ENCODE measurements around the gene WNT4. TPM values are rescaled to one million over a fixed set of nuclear protein-coding genes. Genes with fewer than 3 reads are reported as not detected.

The WNT4 gene
- total and polyA plus RNA-seq, 9 of the 15 experiments (the other 6 are each of a cell fraction or from before 2014, with no cell fraction given) = 0.01 TPM; not detected in 8

DNA sequence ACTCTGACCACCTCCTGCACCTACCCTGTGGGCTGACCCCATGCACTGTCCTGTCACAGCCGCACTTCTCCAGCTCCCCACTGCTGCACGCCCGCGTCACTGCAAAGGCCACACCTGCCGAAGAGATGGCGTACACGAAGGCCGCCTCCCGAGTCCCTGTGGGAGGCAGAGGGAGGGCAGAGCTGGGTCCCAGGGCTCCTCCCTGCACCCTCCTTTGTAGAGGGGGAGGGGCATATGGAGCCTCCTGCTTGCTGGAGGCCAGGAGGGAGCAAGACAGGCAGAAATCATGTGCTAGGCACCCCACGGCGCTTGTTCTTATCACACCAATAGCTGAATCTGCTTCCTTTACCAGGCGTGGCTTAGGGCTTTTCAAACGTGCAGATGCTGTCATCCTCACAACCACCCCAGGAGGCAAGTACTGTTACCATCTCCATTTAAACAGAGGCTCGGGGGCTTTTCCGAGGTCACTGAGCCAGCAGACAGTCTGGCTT is 21.4 kb downstream of the WNT4 start (continued):
- TF ChIP-seq, protein P1, sequence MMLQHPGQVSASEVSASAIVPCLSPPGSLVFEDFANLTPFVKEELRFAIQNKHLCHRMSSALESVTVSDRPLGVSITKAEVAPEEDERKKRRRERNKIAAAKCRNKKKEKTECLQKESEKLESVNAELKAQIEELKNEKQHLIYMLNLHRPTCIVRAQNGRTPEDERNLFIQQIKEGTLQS (IDR thresholded peaks at IDR 0.05) = peak; percentile 71
- TF ChIP-seq, protein P1 (CRISPR knock-in tag; conservative IDR thresholded peaks at IDR 0.05) = no peak
- TF ChIP-seq HDGF (IDR thresholded peaks at IDR 0.05) (peak; percentile 95), ZNF76 (CRISPR knock-in tag; IDR thresholded peaks at IDR 0.05; ENCODE audit: borderline replicate concordance) (no peak), KLF6 (CRISPR knock-in tag; IDR thresholded peaks at IDR 0.05; ENCODE audit: borderline replicate concordance) (no peak), CREB1 (IDR thresholded peaks at IDR 0.05) (peak; percentile 27; the same call in 1 of the 2 replicates), CREB1 (CRISPR knock-in tag; IDR thresholded peaks at IDR 0.05) (peak; percentile 61; the same call in 1 of the 2 replicates), HDAC1 (IDR thresholded peaks at IDR 0.05) (peak in 1 of 2 experiments; percentile 64; a peak in 2 of 4 replicates), RBFOX2 (IDR thresholded peaks at IDR 0.05; ENCODE audit: low read depth, low read length) (no peak), CBFA2T2 (conservative IDR thresholded peaks at IDR 0.05) (no peak), RCOR1 (IDR thresholded peaks at IDR 0.05; ENCODE audit: borderline replicate concordance in 1 of 2, low read depth in 2 of 2, low read length in 2 of 2) (peak; percentile 76 to 89; a peak in 3 of 4 replicates), CREM (IDR thresholded peaks at IDR 0.05; ENCODE audit: low read depth) (peak; percentile 48; the same call in 1 of the 2 replicates), KLF13 (tag; IDR thresholded peaks at IDR 0.05; ENCODE audit: borderline replicate concordance, low read depth) (0 out of 2 replicates have a peak, but pooled peaks have one; percentile 10)
- TF ChIP-seq, protein P2, sequence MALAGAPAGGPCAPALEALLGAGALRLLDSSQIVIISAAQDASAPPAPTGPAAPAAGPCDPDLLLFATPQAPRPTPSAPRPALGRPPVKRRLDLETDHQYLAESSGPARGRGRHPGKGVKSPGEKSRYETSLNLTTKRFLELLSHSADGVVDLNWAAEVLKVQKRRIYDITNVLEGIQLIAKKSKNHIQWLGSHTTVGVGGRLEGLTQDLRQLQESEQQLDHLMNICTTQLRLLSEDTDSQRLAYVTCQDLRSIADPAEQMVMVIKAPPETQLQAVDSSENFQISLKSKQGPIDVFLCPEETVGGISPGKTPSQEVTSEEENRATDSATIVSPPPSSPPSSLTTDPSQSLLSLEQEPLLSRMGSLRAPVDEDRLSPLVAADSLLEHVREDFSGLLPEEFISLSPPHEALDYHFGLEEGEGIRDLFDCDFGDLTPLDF (CRISPR knock-in tag; IDR thresholded peaks at IDR 0.05) = no peak
- TF ChIP-seq, protein P3, sequence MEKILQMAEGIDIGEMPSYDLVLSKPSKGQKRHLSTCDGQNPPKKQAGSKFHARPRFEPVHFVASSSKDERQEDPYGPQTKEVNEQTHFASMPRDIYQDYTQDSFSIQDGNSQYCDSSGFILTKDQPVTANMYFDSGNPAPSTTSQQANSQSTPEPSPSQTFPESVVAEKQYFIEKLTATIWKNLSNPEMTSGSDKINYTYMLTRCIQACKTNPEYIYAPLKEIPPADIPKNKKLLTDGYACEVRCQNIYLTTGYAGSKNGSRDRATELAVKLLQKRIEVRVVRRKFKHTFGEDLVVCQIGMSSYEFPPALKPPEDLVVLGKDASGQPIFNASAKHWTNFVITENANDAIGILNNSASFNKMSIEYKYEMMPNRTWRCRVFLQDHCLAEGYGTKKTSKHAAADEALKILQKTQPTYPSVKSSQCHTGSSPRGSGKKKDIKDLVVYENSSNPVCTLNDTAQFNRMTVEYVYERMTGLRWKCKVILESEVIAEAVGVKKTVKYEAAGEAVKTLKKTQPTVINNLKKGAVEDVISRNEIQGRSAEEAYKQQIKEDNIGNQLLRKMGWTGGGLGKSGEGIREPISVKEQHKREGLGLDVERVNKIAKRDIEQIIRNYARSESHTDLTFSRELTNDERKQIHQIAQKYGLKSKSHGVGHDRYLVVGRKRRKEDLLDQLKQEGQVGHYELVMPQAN (IDR thresholded peaks at IDR 0.05; ENCODE audit: borderline replicate concordance) = no peak
- TF ChIP-seq, protein P4, sequence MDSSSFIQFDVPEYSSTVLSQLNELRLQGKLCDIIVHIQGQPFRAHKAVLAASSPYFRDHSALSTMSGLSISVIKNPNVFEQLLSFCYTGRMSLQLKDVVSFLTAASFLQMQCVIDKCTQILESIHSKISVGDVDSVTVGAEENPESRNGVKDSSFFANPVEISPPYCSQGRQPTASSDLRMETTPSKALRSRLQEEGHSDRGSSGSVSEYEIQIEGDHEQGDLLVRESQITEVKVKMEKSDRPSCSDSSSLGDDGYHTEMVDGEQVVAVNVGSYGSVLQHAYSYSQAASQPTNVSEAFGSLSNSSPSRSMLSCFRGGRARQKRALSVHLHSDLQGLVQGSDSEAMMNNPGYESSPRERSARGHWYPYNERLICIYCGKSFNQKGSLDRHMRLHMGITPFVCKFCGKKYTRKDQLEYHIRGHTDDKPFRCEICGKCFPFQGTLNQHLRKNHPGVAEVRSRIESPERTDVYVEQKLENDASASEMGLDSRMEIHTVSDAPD (CRISPR knock-in tag; IDR thresholded peaks at IDR 0.05) = no peak
- TF ChIP-seq, protein P5, sequence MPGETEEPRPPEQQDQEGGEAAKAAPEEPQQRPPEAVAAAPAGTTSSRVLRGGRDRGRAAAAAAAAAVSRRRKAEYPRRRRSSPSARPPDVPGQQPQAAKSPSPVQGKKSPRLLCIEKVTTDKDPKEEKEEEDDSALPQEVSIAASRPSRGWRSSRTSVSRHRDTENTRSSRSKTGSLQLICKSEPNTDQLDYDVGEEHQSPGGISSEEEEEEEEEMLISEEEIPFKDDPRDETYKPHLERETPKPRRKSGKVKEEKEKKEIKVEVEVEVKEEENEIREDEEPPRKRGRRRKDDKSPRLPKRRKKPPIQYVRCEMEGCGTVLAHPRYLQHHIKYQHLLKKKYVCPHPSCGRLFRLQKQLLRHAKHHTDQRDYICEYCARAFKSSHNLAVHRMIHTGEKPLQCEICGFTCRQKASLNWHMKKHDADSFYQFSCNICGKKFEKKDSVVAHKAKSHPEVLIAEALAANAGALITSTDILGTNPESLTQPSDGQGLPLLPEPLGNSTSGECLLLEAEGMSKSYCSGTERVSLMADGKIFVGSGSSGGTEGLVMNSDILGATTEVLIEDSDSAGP (CRISPR knock-in tag; IDR thresholded peaks at IDR 0.05) = no peak
